Osteocyte (in vitro differentiated cells): Measurements from ENCODE around the gene ZNF326. TPM values are rescaled to one million over a fixed set of nuclear protein-coding genes. Genes with fewer than 3 reads are reported as not detected.

Experiments used
- DNase-seq: peaks from one replicate; pipeline ENCODE4 v3.0.0; 2021; ENCODE audit warnings: mixed read lengths; ENCODE audit not compliant: unreplicated experiment; ENCODE audit errors: extremely low spot score
- H3K27ac Mint-ChIP-seq: one replicate; pipeline ENCODE4 v1.8.0; 2021; ENCODE audit warnings: mild to moderate bottlenecking, mixed read lengths; ENCODE audit not compliant: unreplicated experiment
- H3K27me3 Mint-ChIP-seq: one replicate; pipeline ENCODE4 v1.8.0; 2021; ENCODE audit warnings: mixed read lengths; ENCODE audit not compliant: unreplicated experiment
- H3K36me3 Mint-ChIP-seq: one replicate; pipeline ENCODE4 v1.8.0; 2021; ENCODE audit warnings: mixed read lengths; ENCODE audit not compliant: unreplicated experiment
- H3K4me1 Mint-ChIP-seq: one replicate; pipeline ENCODE4 v1.8.0; 2021; ENCODE audit warnings: mixed read lengths; ENCODE audit not compliant: unreplicated experiment
- H3K4me3 Mint-ChIP-seq: one replicate; pipeline ENCODE4 v1.8.0; 2021; ENCODE audit warnings: mild to moderate bottlenecking, moderate library complexity, mixed read lengths; ENCODE audit not compliant: unreplicated experiment
- H3K9me3 Mint-ChIP-seq: one replicate; pipeline ENCODE4 v1.8.0; 2021; ENCODE audit warnings: mixed read lengths; ENCODE audit not compliant: unreplicated experiment
- total RNA-seq: library from RNA; stranded (reverse); gene quantifications from 2 replicates; pipeline ENCODE4 v1.2.1, GENCODE V29; 2021
- TF ChIP-seq, protein P1 (sequence below): fragments of 200-600 bp; sonication (generic); IDR thresholded peaks from 2 replicates; pipeline ENCODE4 v1.5.0; 2021; ENCODE audit warnings: antibody characterized with exemption, mild to moderate bottlenecking, moderate library complexity

Gene ZNF326
- total RNA-seq, 1 donor from 2014 or later = 33.4 TPM

- Mint-ChIP-seq H3K27me3 (peaks cover 5% of the 10 kb centered on the region), H3K9me3 (no peaks in the 10 kb centered on the region), H3K36me3 (no peaks in the 10 kb centered on the region), H3K4me3 (no peak overlapping the region), H3K4me1 (peaks cover 4% of the 10 kb centered on the region), H3K27ac (no peak overlapping the region)
- TF ChIP-seq, protein P1, sequence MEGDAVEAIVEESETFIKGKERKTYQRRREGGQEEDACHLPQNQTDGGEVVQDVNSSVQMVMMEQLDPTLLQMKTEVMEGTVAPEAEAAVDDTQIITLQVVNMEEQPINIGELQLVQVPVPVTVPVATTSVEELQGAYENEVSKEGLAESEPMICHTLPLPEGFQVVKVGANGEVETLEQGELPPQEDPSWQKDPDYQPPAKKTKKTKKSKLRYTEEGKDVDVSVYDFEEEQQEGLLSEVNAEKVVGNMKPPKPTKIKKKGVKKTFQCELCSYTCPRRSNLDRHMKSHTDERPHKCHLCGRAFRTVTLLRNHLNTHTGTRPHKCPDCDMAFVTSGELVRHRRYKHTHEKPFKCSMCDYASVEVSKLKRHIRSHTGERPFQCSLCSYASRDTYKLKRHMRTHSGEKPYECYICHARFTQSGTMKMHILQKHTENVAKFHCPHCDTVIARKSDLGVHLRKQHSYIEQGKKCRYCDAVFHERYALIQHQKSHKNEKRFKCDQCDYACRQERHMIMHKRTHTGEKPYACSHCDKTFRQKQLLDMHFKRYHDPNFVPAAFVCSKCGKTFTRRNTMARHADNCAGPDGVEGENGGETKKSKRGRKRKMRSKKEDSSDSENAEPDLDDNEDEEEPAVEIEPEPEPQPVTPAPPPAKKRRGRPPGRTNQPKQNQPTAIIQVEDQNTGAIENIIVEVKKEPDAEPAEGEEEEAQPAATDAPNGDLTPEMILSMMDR = peak; percentile 91
- DNase-seq = no peak
Observed at GRCh38 chr1:89987159-89987819, 7.6 kb upstream of the ZNF326 start.

DNA sequence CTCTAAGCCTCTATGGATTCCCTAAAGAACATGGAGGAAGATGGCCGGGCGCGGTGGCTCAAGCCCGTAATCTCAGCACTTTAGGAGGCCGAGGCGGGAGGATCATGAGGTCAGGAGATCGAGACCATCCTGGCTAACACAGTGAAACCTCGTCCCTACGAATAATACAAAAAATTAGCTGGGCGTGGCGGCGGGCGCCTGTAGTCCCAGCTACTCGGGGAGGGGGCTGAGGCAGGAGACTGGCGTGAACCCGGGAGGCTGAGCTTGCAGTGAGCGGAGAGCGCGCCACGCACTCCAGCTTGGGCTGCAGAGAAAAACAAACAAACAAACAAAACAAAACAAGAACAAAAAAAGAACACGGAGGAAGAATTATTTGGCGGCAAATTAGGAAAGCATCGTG is 5.8 kb upstream of the ZNF326 start:
- Mint-ChIP-seq H3K4me3 (no peak overlapping the region), H3K4me1 (no peaks in the 10 kb centered on the region)

DNA sequence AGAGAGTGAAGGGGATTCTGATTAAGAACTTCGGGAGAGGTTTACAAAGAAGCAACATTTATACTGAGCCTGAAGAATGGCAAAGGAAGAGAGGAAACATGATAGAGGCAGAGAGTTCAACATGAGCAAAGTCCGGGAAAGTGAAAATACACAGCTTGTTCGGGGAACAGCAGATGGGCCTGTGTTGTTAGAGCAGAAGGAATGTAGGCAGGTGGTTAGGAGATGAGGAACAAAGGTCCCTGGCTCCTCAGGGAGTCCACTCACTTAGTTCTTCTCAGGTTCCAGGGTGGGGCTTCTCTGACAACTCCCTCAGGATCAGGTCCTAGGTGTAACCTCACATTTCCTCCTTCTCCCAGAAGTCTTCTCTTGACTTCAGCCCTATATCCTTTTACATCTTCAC is 5.1 kb upstream of the ZNF326 start:
- Mint-ChIP-seq H3K36me3 (no peaks in the 10 kb centered on the region), H3K27ac (no peak overlapping the region), H3K9me3 (no peaks in the 10 kb centered on the region), H3K4me3 (no peak overlapping the region), H3K4me1 (no peaks in the 10 kb centered on the region), H3K27me3 (peaks cover 5% of the 10 kb centered on the region)
- TF ChIP-seq, protein P1 = no peak
- DNase-seq = no peak

More for the DNA sequence above, 5.8 kb upstream of the ZNF326 start:
- Mint-ChIP-seq H3K27me3 (peaks cover 5% of the 10 kb centered on the region), H3K9me3 (no peaks in the 10 kb centered on the region), H3K27ac (no peak overlapping the region), H3K36me3 (no peaks in the 10 kb centered on the region)
- no peak for DNase-seq
- TF ChIP-seq, protein P1 = no peak

DNA sequence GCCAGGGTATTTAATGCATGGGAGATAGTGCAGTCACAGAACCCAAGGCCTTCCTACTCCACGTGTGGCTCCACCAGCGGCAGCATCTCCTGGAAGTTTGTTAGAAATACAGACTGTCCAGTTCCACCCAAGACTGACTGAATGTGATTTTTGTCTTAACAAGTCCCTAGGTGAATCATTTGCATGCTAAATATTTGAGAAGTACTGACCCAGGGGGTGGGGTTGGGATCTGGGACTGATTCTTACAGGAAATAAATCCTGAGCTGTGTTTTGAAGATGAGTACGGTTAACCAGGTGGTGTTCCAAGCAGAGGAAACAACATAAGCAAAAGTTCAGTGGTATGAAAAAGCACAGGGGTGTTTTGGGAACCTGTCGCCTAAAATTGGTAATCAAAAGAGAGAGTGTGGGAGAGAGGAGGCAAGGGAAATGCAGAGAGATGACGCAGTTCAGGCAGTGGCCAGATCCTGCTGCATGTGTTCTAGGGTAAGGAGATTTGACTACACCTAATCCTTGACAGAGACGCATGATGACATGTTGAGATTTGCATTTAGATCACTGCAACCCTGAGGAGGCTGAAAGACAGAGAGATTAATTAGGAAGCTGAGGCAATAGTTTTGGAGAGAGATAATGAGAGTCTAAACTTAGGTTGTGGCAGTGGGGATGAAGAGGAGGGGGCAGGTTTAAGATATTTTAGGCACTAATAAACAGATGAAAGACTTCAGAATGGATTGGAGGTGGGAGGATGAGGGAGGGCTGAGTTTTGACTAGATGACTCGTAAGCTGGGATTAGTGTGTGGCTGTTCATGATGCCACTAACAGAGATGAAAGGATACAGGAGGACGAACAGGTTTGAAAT is 3.7 kb upstream of the ZNF326 start:
- Mint-ChIP-seq H3K4me1 (peaks cover 3% of the 10 kb centered on the region), H3K27me3 (peaks cover 5% of the 10 kb centered on the region), H3K36me3 (no peaks in the 10 kb centered on the region), H3K9me3 (no peaks in the 10 kb centered on the region), H3K4me3 (no peak overlapping the region), H3K27ac (no peak overlapping the region)
- DNase-seq = no peak
- TF ChIP-seq, protein P1 = no peak

DNA sequence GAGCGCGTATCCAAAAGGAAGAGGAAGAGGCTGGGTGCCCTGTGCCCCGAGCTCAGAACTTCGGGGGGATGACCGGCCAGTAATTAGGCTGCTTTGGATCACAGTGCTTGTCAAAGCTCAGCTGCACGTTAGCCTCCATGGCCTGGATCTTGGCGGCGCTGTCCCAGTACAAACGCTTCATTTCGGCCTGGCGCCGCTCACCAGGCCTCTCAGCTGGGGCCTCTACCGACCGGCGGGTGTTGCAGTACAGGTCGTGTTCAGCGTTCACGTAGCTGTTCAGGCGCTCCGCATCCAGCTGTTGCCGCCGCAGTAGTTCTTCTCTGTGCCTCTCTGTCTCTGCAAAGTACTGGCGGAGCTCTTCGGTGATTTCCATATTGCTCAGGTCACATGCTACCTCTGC is 1.4 kb upstream of the ZNF326 start:
- Mint-ChIP-seq H3K27ac (no peak overlapping the region), H3K4me1 (peaks cover 26% of the 10 kb centered on the region), H3K9me3 (no peaks in the 10 kb centered on the region), H3K4me3 (no peak overlapping the region), H3K27me3 (peaks cover 5% of the 10 kb centered on the region), H3K36me3 (peaks cover 6% of the 10 kb centered on the region)
- TF ChIP-seq, protein P1 = no peak
- DNase-seq = no peak
